T-cell (primary cell): ENCODE measurements around the gene GPR132. TPM values are rescaled to one million over a fixed set of nuclear protein-coding genes. Genes with fewer than 3 reads are reported as not detected.

Experiments used
- ATAC-seq, 4 experiments: fragments of 200-7000 bp in 3 of 4; fragments of 150-1000 bp in 1 of 4; cut with Tn5 transposase; replicated peaks in 1 of 4; 1 replicate in 3 of 4; 2 replicates in 1 of 4; pipeline ENCODE4 v1.10.0; 2021; ENCODE audit warnings: moderate library complexity in 3 of 4, mild to moderate bottlenecking in 2 of 4, moderate number of reproducible peaks in 1 of 4
- CTCF ChIA-PET, 2 donors: fragments of 300-600 bp; sonication (Branson Sonifier 250); formaldehyde crosslinking; loops; one replicate each; lab custom pipeline; 2022; ENCODE audit warnings: antibody characterized with exemption in 2 of 2; lab: Charles Lee
- POLR2A ChIA-PET, 2 donors: fragments of 300-600 bp; sonication (Branson Sonifier 250); formaldehyde crosslinking; loops; one replicate each; lab custom pipeline; 2022; ENCODE audit warnings: antibody characterized with exemption in 2 of 2; lab: Charles Lee
- DNase-seq, 35 experiments: peaks; one replicate each; pipeline versions ENCODE4 v3.0.0 to v3.0.0-alpha.2; 2013 to 2023
- H3K27ac ChIP-seq: one replicate; pipeline ENCODE4 v1.5.1; 2013; ENCODE audit warnings: low read length
- H3K27me3 ChIP-seq, 2 experiments: replicated peaks in 1 of 2; 1 replicate in 1 of 2; 2 replicates in 1 of 2; pipeline versions ENCODE4 v1.6.1 to v1.7.0; 2013; ENCODE audit warnings: low read length in 1 of 2, mixed read lengths in 1 of 2; ENCODE audit not compliant: control insufficient read depth in 2 of 2, insufficient read depth in 2 of 2; ENCODE audit errors: extremely low read depth in 1 of 2
- H3K36me3 ChIP-seq, 2 donors: 1 replicate in 1 of 2; 2 replicates in 1 of 2; pipeline versions ENCODE4 v1.6.1 to v1.7.0; 2013; ENCODE audit warnings: low read length in 1 of 2; ENCODE audit not compliant: control insufficient read depth in 2 of 2, insufficient read depth in 1 of 2; ENCODE audit errors: extremely low read depth in 1 of 2
- H3K4me1 ChIP-seq, 2 experiments: 1 replicate in 1 of 2; 2 replicates in 1 of 2; pipeline versions ENCODE4 v1.6.1 to v1.7.0; 2013; ENCODE audit warnings: low read length in 2 of 2, mixed read lengths in 1 of 2; ENCODE audit not compliant: insufficient read depth in 2 of 2, control insufficient read depth in 1 of 2; ENCODE audit errors: extremely low read depth in 1 of 2
- H3K4me3 ChIP-seq, 2 donors: 1 replicate in 1 of 2; 2 replicates in 1 of 2; pipeline versions ENCODE4 v1.5.1 to v1.7.0; 2013; ENCODE audit warnings: mild to moderate bottlenecking in 2 of 2, low read length in 1 of 2, moderate library complexity in 1 of 2; ENCODE audit not compliant: control insufficient read depth in 1 of 2; ENCODE audit errors: extremely low read depth in 1 of 2
- H3K9me3 ChIP-seq: 2 replicates; pipeline ENCODE4 v1.7.0; 2013
- H3K27ac Mint-ChIP-seq, 2 donors: one replicate each; pipeline ENCODE4 v1.8.0; 2020 to 2021; ENCODE audit warnings: mild to moderate bottlenecking in 2 of 2, mixed read lengths in 2 of 2
- H3K27me3 Mint-ChIP-seq, 2 donors: one replicate each; pipeline ENCODE4 v1.8.0; 2021 to 2022; ENCODE audit warnings: mixed read lengths in 2 of 2
- H3K36me3 Mint-ChIP-seq: one replicate; pipeline ENCODE4 v1.8.0; 2021; ENCODE audit warnings: mixed read lengths
- H3K4me1 Mint-ChIP-seq, 3 donors: one replicate each; pipeline ENCODE4 v1.8.0; 2020 to 2022; ENCODE audit warnings: mixed read lengths in 3 of 3, mild to moderate bottlenecking in 1 of 3
- H3K4me3 Mint-ChIP-seq, 3 donors: one replicate each; pipeline ENCODE4 v1.8.0; 2020 to 2022; ENCODE audit warnings: mild to moderate bottlenecking in 3 of 3, mixed read lengths in 3 of 3, moderate library complexity in 3 of 3
- H3K9me3 Mint-ChIP-seq, 3 donors: one replicate each; pipeline ENCODE4 v1.8.0; 2020 to 2022; ENCODE audit warnings: mixed read lengths in 3 of 3
- WGBS: methylation state at CpG from one replicate; pipeline ENCODE4 v1.1.5; 2013; ENCODE audit warnings: missing lambda C conversion rate; ENCODE audit not compliant: insufficient coverage; 5-methylcytosine and 5-hydroxymethylcytosine counted together
- total RNA-seq, 35 experiments: library from RNA in 6 of 35; stranded (reverse) in 6 of 35; fragments of 120-200 nt in 1 of 35; gene quantifications; one replicate each; pipeline versions ENCODE4 v1.2.1 to v1.2.4 and lab custom pipeline; 2013 to 2026

GPR132 gene
- total RNA-seq, 5 donors from 2014 or later (not counting 1 experiment from before 2014, with no cell fraction given) = 47.0 to 58.0 (median 49.7) TPM

- ChIA-PET CTCF (interaction anchor here in 1 of 2 donors (0.7 kb wide), 1 partner anchor 170 kb away, joined by 3 read pairs; no protein-coding TSS in a partner anchor), POLR2A (interaction anchor here in 1 of 2 donors (0.7 kb wide), 1 partner anchor 29 kb away, joined by 3 read pairs; no protein-coding TSS in a partner anchor)
- Histone ChIP-seq H3K4me1 (peaks cover 3 to 17% of the 10 kb centered on the region in 2 experiments), H3K27ac (no peak overlapping the region), H3K36me3 (peaks cover 22 to 68% of the 10 kb centered on the region in 2 donors), H3K9me3 (no peaks in the 10 kb centered on the region), H3K27me3 (no peaks in the 10 kb centered on the region), H3K4me3 (no peak overlapping the region)
- 92% methylated on average over 15 of the region's 15 CpGs for WGBS
- DNase-seq (no peak), ATAC-seq (no peak)
- H3K4me3 Mint-ChIP-seq = no peak overlapping the region
- no peaks in the 10 kb centered on the region for H3K9me3 Mint-ChIP-seq
- no peaks in the 10 kb centered on the region for H3K27me3 Mint-ChIP-seq
- H3K36me3 Mint-ChIP-seq = peaks cover 36% of the 10 kb centered on the region
- H3K27ac Mint-ChIP-seq = no peak overlapping the region
- peaks cover 18 to 22% (median 18%) of the 10 kb centered on the region in 3 donors for H3K4me1 Mint-ChIP-seq
Observed at GRCh38 chr14:105053996-105054395, 11.2 kb downstream of the GPR132 start.

- DNase-seq = no peak
- no peak for ATAC-seq
- Mint-ChIP-seq H3K27me3 (no peaks in the 10 kb centered on the region), H3K4me1 (peaks cover 14 to 18% (median 17%) of the 10 kb centered on the region in 3 donors), H3K9me3 (no peaks in the 10 kb centered on the region), H3K4me3 (no peak overlapping the region), H3K36me3 (peaks cover 36% of the 10 kb centered on the region), H3K27ac (peak overlapping the region in 1 of 2 donors; percentile 48)
- H3K27me3 ChIP-seq = no peaks in the 10 kb centered on the region
- H3K9me3 ChIP-seq = no peaks in the 10 kb centered on the region
- no peak overlapping the region for H3K27ac ChIP-seq
- ChIA-PET POLR2A (no interaction called here), CTCF (interaction anchor here (0.7 kb wide), 2 partner anchors 12 to 171 kb away, joined by 3 read pairs; partner anchors contain the start of gene GPR132 (in 1 of the 2))
- H3K4me1 ChIP-seq = peaks cover 0 to 12% of the 10 kb centered on the region in 2 experiments
- WGBS = 100% methylated on average over 1 of the region's 6 CpGs
- peaks cover 25 to 69% of the 10 kb centered on the region in 2 donors for H3K36me3 ChIP-seq
- no peak overlapping the region for H3K4me3 ChIP-seq
Observed at GRCh38 chr14:105053421-105053820, 11.8 kb downstream of the GPR132 start.

- WGBS = 50% methylated on average over 1 of the region's 4 CpGs
- Mint-ChIP-seq H3K9me3 (no peaks in the 10 kb centered on the region), H3K27me3 (no peaks in the 10 kb centered on the region), H3K27ac (no peak overlapping the region), H3K4me3 (peak overlapping the region in 1 of 3 donors; percentile 50), H3K4me1 (peaks cover 10 to 18% (median 12%) of the 10 kb centered on the region in 3 donors), H3K36me3 (peaks cover 31% of the 10 kb centered on the region)
- Histone ChIP-seq H3K27me3 (no peaks in the 10 kb centered on the region), H3K9me3 (no peaks in the 10 kb centered on the region), H3K36me3 (peaks cover 25 to 64% of the 10 kb centered on the region in 2 donors), H3K4me3 (no peak overlapping the region), H3K4me1 (peaks cover 0 to 7% of the 10 kb centered on the region in 2 experiments), H3K27ac (no peak overlapping the region)
- ChIA-PET POLR2A (no interaction called here), CTCF (no interaction called here)
- no peak for DNase-seq
- no peak for ATAC-seq
Observed at GRCh38 chr14:105052110-105052458, 13.1 kb downstream of the GPR132 start.

GRCh38 chr14:105051182-105052109 is 13.8 kb downstream of the GPR132 start:
- Histone ChIP-seq H3K27me3 (no peaks in the 10 kb centered on the region), H3K9me3 (no peaks in the 10 kb centered on the region), H3K27ac (no peak overlapping the region), H3K4me3 (no peak overlapping the region), H3K36me3 (peaks cover 25 to 58% of the 10 kb centered on the region in 2 donors), H3K4me1 (peaks cover 0 to 9% of the 10 kb centered on the region in 2 experiments)
- peaks cover 28% of the 10 kb centered on the region for H3K36me3 Mint-ChIP-seq
- no peaks in the 10 kb centered on the region for H3K9me3 Mint-ChIP-seq
- no peak overlapping the region for H3K27ac Mint-ChIP-seq
- ChIA-PET POLR2A (no interaction called here), CTCF (no interaction called here)
- H3K4me1 Mint-ChIP-seq = peaks cover 7 to 18% (median 12%) of the 10 kb centered on the region in 3 donors
- ATAC-seq = peak in 1 of 4 experiments; percentile 23
- H3K27me3 Mint-ChIP-seq = no peaks in the 10 kb centered on the region
- DNase-seq = no peak
- 94% methylated on average over 59 of the region's 59 CpGs for WGBS
- H3K4me3 Mint-ChIP-seq = peak overlapping the region in 1 of 3 donors; percentile 50

- Histone ChIP-seq H3K4me1 (peaks cover 4 to 18% of the 10 kb centered on the region in 2 experiments), H3K27me3 (no peaks in the 10 kb centered on the region), H3K27ac (no peak overlapping the region), H3K4me3 (no peak overlapping the region), H3K9me3 (no peaks in the 10 kb centered on the region), H3K36me3 (peaks cover 25 to 48% of the 10 kb centered on the region in 2 donors)
- H3K9me3 Mint-ChIP-seq = no peaks in the 10 kb centered on the region
- DNase-seq (no peak), ATAC-seq (no peak)
- 90% methylated on average over 10 of the region's 10 CpGs for WGBS
- H3K27ac Mint-ChIP-seq = no peak overlapping the region
- H3K27me3 Mint-ChIP-seq = no peaks in the 10 kb centered on the region
- ChIA-PET CTCF (no interaction called here), POLR2A (no interaction called here)
- H3K4me3 Mint-ChIP-seq = no peak overlapping the region
- H3K4me1 Mint-ChIP-seq = peaks cover 12 to 24% (median 18%) of the 10 kb centered on the region in 3 donors
- H3K36me3 Mint-ChIP-seq = peaks cover 22% of the 10 kb centered on the region
Observed at GRCh38 chr14:105050551-105050897, 14.7 kb downstream of the GPR132 start.

GRCh38 chr14:105049753-105050550 is 15.3 kb downstream of the GPR132 start:
- peaks cover 15 to 25% (median 18%) of the 10 kb centered on the region in 3 donors for H3K4me1 Mint-ChIP-seq
- H3K36me3 ChIP-seq = peaks cover 21 to 43% of the 10 kb centered on the region in 2 donors
- no peak overlapping the region for H3K27ac Mint-ChIP-seq
- ChIA-PET POLR2A (no interaction called here), CTCF (no interaction called here)
- no peaks in the 10 kb centered on the region for H3K9me3 ChIP-seq
- 90% methylated on average over 22 of the region's 25 CpGs for WGBS
- H3K4me3 Mint-ChIP-seq = no peak overlapping the region
- ATAC-seq (no peak), DNase-seq (no peak)
- no peak overlapping the region for H3K27ac ChIP-seq
- H3K4me3 ChIP-seq = no peak overlapping the region
- peaks cover 19% of the 10 kb centered on the region for H3K36me3 Mint-ChIP-seq
- no peaks in the 10 kb centered on the region for H3K27me3 Mint-ChIP-seq
- no peaks in the 10 kb centered on the region for H3K9me3 Mint-ChIP-seq
- peaks cover 4 to 20% of the 10 kb centered on the region in 2 experiments for H3K4me1 ChIP-seq
- no peaks in the 10 kb centered on the region for H3K27me3 ChIP-seq
